Erythroblast (primary cell): Measurements from ENCODE around the gene CITED4.

Source experiments
- DNase-seq, 2 experiments: peaks; one replicate each; lab custom pipeline; 2025; lab: John Stamatoyannopoulos, UW
- GATA1 ChIP-seq: IDR thresholded peaks from 2 replicates; pipeline ENCODE4 v1.6.1; 2011; ENCODE audit warnings: low read depth, mild to moderate bottlenecking, control low read depth, low read length, moderate library complexity
- POLR2A ChIP-seq: IDR thresholded peaks from 2 replicates; pipeline ENCODE4 v1.6.1; 2011; ENCODE audit warnings: mild to moderate bottlenecking, low read length

The CITED4 gene

GRCh38 chr1:40876891-40877290, 14.7 kb upstream of the CITED4 start:
- TF ChIP-seq GATA1: no peak

GRCh38 chr1:40876436-40876761, 14.2 kb upstream of the CITED4 start:
- TF ChIP-seq GATA1 (no peak), POLR2A (no peak)
- no peak for DNase-seq

More at GRCh38 chr1:40876891-40877290, 14.7 kb upstream of the CITED4 start:
- no peak for DNase-seq

- TF ChIP-seq POLR2A (no peak), GATA1 (no peak)
- no peak for DNase-seq
Observed at GRCh38 chr1:40873863-40874472, 11.8 kb upstream of the CITED4 start.

GRCh38 chr1:40872276-40872675, 10.1 kb upstream of the CITED4 start:
- TF ChIP-seq POLR2A (no peak), GATA1 (no peak)
- DNase-seq: no peak

GRCh38 chr1:40870135-40870728, 8.1 kb upstream of the CITED4 start:
- no peak for DNase-seq
- TF ChIP-seq POLR2A: no peak
- TF ChIP-seq GATA1: no peak

- TF ChIP-seq GATA1: no peak
- TF ChIP-seq POLR2A: no peak
- DNase-seq: peak; percentile 25 to 41
Observed at GRCh38 chr1:40868051-40868723, 6.0 kb upstream of the CITED4 start.

GRCh38 chr1:40861224-40862003, 749 bp downstream of the CITED4 start:
- DNase-seq: peak; percentile 59 to 61
- TF ChIP-seq GATA1: no peak
- TF ChIP-seq POLR2A: no peak

GRCh38 chr1:40860706-40861223, 1.4 kb downstream of the CITED4 start:
- no peak for DNase-seq
- TF ChIP-seq POLR2A: no peak
- TF ChIP-seq GATA1: no peak

- TF ChIP-seq POLR2A (no peak), GATA1 (no peak)
- DNase-seq: no peak
Observed at GRCh38 chr1:40858856-40859416, 3.2 kb downstream of the CITED4 start.

GRCh38 chr1:40857737-40858136, 4.4 kb downstream of the CITED4 start:
- TF ChIP-seq POLR2A: no peak

GRCh38 chr1:40856656-40857302, 5.4 kb downstream of the CITED4 start:
- no peak for DNase-seq
- TF ChIP-seq GATA1: no peak
- no peak for TF ChIP-seq POLR2A

More at GRCh38 chr1:40857737-40858136, 4.4 kb downstream of the CITED4 start:
- DNase-seq: no peak

GRCh38 chr1:40856116-40856515, 6.0 kb downstream of the CITED4 start:
- TF ChIP-seq POLR2A: no peak
- no peak for DNase-seq

GRCh38 chr1:40855513-40855912, 6.7 kb downstream of the CITED4 start:
- DNase-seq: peak; percentile 39 to 45
- TF ChIP-seq POLR2A: no peak
